ENCODE data around the gene NAA20.
A peak's percentile ranks its signal among the peaks of the same experiment; 100 is the strongest.

Gene NAA20

DNA sequence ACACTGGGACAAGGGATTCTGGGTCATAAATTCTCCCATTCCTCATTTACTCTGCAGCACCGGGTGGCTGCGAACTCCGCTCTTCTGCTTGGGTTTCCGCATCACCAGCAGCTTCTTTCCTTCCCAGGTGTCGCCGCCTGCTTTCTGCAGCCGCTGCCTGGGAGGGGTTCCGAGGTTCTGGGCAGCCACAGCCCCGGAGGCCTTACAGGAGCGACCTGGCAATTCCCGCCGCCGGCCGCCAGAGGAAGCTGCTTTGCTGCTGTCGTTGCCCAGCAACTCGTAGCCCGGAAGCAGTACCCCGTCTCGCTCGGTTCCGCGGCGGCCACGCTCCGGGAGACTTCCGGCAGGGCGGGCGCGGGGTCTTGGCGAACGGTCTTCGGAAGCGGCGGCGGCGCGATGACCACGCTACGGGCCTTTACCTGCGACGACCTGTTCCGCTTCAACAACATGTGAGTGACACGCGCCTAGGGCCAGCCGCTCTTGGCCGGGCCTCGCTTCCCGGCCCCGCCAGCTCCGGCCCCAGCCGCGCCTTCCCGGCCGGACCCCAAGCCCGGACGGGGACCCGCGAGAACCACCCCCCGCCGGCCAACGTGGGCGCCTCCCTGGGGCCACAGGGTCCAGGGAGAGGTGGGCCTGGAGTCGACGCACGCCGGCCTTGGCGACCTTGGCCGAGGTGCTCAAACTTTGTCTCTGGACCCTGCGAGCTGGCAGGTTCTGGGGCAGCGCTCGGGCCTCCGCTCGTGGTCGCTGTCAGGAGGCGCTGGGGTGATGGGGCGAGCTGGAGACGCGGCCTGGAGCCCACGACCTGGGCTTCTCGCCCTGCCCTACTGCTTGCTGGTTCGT, at the start of gene NAA20:
Gene NAA20 (plus strand): TSS at position 362 of the 843 bp plus-strand sequence. CDS start 35 bp downstream, at position 397.
- DNase-seq (ENCODE audit: low spot score) = peak; percentile 92

GRCh38 chr20:19967445-19967844, 49.7 kb upstream of the NAA20 start:
- no peak for DNase-seq (ENCODE audit: low spot score)

DNA sequence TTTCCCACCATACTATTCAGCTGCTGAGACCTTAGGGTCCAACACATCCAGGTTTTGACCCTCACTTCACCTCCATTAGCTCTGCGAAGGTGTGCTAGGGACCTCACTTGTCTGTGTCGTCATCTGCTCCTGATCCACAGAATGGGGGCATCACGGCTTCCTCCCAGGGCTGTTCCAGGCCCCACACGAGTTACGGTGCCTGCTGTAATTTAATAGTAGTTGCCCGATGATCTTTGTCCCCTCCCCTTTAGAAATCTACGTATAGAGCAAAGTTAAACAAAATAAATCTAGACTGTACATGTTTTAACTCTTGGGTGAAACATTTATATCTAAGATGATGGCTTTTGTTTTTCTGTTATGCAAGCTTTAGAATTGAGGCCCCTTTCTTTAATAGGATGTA, 49.1 kb upstream of the NAA20 start:
- no peak for DNase-seq (ENCODE audit: low spot score)

DNA sequence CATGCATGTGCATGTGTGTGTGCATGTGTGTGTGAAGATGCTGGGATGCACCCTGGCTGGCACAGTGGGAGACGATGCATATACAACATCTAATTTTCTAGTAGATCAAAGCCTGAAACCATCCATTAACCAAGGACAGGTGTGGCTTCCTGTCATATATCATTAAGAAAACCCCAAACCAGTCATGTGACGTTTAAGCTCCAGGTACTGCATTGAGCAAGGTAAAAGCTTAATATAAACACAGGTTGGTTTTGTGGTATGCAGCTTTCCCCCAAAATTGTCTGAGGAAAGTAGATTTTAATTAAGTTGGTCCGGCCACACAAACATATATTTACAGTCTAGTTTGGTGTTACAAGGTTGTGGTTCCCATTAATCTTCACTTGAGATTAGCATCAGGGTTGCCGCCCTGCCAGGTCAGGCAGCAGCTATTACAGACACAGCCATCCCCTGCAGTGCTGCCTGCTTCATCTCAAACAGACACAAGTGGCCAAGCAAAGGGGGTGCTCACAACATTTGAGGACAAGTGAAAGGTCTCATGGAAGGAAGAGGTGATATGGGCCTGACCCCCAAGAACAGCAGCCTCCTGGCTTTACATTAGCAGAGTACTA, 48.6 kb upstream of the NAA20 start:
- DNase-seq (ENCODE audit: low spot score) = no peak

- no peak for DNase-seq (ENCODE audit: low spot score)
Observed at GRCh38 chr20:19969106-19969505, 48.1 kb upstream of the NAA20 start.

DNA sequence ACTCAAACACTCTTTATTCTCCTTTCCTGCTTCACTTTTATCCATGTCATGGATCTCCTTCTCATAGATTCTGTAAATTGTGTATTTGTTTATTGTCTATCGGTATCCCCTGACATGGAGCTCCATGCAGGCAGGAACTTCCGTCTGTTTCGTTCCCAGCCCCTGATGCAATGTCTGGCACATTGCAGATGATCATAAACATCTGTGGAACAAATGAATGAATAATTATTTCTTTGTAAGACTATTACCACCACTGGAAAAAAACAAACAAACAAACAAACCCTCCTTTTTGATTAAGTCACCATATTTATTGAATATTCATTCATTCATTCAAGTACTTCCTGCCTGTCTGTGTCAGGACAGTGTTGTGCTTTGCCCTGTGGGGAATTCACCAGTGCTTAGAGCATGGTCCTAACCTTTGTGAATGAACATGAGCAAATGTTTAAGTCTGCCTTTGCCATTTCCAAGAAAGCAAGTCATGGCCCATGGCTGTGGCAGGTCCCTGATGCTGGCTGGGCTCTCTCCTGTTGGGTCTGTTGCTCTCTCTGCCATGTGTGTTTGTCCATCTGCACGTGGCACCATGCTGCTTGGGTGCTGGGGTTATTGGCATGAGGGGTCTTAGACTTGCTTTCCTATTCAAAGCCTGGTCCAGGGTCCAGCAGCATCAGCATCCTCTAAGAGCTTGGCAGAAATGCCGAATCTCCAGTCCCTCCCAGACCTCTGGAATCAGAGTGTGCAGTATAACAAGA, 47.5 kb upstream of the NAA20 start:
- DNase-seq (ENCODE audit: low spot score) = no peak

DNA sequence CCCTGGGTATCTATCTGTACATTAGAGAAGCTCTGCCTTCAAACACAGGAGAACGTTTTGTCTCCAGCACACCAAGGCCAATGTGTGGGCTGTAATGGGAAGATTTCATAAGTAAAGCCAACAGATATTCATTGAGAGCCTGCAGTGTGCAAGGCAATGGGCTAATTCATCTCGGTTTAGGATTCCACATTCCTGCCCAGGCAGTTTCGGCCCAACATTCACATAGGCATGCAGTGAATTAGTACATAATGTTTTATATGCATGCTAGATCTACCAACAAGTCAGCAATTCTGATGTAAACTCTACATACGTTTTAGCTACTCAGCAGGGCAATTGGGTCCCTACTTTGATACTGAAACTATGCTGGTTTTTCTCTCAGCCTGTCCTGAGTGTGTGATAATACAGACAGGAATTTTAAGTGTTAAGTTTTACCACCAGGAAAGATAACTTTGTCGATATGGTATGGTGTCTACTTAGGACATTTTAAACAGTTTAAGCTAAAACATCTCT, 46.9 kb upstream of the NAA20 start:
- DNase-seq (ENCODE audit: low spot score) = no peak

DNA sequence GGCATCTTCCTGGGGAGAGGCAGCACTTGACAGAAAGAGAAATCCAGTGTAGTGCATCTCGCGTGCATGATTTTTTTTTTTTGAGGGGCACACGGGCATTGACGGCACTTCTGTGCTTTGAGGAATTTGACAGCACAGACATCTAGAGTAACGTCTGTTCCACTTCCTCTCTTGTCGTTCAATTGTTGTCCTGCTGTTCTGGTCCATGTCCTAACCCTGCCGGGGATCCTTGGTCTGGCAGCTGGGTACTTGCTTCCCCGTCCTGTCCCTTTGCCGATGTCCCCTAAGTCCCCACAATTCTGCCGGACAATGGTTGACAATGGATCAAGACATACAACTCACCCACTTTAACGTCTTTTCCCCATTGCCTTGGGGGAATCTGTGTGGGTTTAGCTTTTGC, 46.0 kb upstream of the NAA20 start:
- no peak for DNase-seq (ENCODE audit: low spot score)

- peak; percentile 73 for DNase-seq (ENCODE audit: low spot score)
Observed at GRCh38 chr20:19973961-19974629, 43.1 kb upstream of the NAA20 start.

- peak; percentile 82 for DNase-seq (ENCODE audit: low spot score)
Observed at GRCh38 chr20:19974630-19975435, 42.3 kb upstream of the NAA20 start.

GRCh38 chr20:19975436-19975799, 41.7 kb upstream of the NAA20 start:
- peak; percentile 22 for DNase-seq (ENCODE audit: low spot score)

GRCh38 chr20:19975901-19976300, 41.3 kb upstream of the NAA20 start:
- DNase-seq (ENCODE audit: low spot score) = peak; percentile 38

- peak; percentile 79 for DNase-seq (ENCODE audit: low spot score)
Observed at GRCh38 chr20:19976595-19977372, 40.4 kb upstream of the NAA20 start.

GRCh38 chr20:19977373-19977770, 39.8 kb upstream of the NAA20 start:
- DNase-seq (ENCODE audit: low spot score) = peak; percentile 22

DNA sequence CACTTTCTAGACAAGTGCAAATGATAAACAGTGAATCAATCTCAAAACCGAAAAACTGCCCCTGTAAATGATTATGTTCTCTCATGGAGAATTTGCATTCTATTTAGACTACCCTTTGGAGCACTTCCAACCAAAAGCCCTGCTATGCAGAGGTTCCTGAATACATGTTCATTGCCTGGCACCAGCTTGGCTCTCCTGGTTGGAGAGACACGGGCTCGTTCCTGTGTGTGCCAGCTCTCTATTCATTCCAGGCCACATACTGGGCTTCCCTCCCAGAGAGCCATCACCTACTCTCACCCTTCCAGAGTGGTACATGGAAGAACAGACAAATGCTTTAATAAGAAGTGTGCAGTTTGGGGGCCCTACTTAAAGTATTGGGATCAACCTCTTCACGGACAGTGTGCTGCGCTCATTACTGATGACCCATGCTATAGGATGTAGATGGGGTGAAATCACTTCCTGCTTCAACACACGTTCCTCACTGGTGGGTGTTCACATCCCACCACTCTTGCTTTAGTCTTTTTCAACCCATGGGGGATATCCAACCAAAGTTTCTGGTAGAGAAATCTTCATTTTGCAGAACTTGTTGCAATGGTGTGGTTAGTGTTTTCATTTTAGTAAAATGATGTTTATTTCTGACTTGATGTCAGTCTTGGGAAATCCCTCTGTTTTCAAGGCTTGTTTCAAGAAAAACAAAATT, 38.5 kb upstream of the NAA20 start:
- DNase-seq (ENCODE audit: low spot score) = no peak

DNA sequence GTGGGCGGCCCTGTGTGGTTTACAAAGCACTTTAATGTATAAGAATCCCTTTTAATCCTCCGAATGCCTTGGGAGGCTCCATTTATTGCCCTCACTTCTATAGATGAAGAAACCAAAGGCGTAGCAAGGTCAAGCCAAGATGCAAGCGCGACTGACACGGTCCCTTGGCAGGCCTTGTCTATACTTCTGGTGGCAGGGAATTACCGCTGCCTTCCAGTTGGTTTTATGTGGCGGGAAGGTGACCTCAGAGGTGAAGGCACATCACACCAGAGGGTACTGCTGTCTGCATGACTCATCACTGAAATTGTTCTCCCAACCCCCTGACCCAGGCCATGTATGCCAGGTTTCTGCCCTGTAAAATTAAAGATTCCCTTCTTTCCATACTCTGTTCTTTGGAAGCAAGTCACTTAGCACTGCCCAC, 36.1 kb upstream of the NAA20 start:
- DNase-seq (ENCODE audit: low spot score) = no peak

- DNase-seq (ENCODE audit: low spot score) = no peak
Observed at GRCh38 chr20:19986419-19986818, 30.7 kb upstream of the NAA20 start.

- no peak for DNase-seq (ENCODE audit: low spot score)
Observed at GRCh38 chr20:19987046-19987445, 30.1 kb upstream of the NAA20 start.

DNA sequence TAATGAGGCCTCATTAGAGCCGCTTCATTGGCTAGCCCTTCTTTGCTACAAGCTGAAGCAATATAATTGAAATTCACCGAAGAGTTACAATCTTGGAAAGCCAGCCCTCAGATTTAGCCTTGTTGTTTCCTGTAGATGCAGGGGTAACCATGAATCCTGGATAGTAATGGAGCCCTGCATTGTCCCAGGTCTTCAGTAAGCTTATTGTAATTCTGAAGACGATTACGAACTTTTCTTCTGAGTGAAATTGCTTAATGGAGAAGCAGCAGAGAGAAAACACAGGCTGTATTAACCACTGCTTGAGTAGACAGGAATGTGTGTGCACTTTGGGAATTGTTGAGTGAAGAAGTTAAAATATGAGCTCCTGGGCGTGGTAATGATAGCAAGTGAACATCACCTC, 26.3 kb upstream of the NAA20 start:
- no peak for DNase-seq (ENCODE audit: low spot score)

DNA sequence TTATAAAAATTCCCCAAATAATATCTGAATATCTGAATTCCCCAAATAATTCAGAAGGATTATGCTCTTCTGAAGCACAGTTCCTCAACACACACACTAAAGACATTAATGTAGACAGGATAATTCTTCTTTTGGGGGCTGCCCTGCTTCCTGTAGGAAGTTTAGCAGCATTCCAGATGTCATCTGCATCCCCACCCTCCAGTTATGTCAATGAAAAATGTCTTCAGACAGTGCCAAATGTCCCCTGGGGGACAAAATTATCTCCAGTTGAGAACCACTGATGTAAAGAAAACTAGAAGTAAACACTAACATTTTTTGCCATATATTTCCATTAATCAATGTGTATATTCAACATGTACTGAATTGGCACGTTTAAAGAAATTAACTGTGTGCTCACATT, 25.9 kb upstream of the NAA20 start:
- no peak for DNase-seq (ENCODE audit: low spot score)

All from hepatic stellate cell (primary cell).